HUES64 (cell line): ENCODE data around the gene HEG1.

Experiments used
- H3K27ac ChIP-seq: 2 replicates; pipeline ENCODE4 v1.7.0; 2013; ENCODE audit warnings: low read depth, low read length, inconsistent platforms
- H3K27me3 ChIP-seq: 2 replicates; pipeline ENCODE4 v1.6.1; 2013; ENCODE audit warnings: mild to moderate bottlenecking, low read length; ENCODE audit not compliant: insufficient read depth
- H3K36me3 ChIP-seq: 2 replicates; pipeline ENCODE4 v1.6.1; 2013; ENCODE audit warnings: mild to moderate bottlenecking, low read length; ENCODE audit not compliant: insufficient read depth
- H3K4me1 ChIP-seq: 2 replicates; pipeline ENCODE4 v1.6.1; 2013; ENCODE audit warnings: mild to moderate bottlenecking, low read length, moderate library complexity; ENCODE audit not compliant: insufficient read depth
- H3K4me3 ChIP-seq: 2 replicates; pipeline ENCODE4 v1.5.1; 2013; ENCODE audit warnings: mild to moderate bottlenecking, low read length, moderate library complexity
- H3K9ac ChIP-seq: 2 replicates; pipeline ENCODE4 v1.6.1; 2013; ENCODE audit warnings: mild to moderate bottlenecking, low read depth, low read length
- H3K9me3 ChIP-seq: 2 replicates; pipeline ENCODE4 v1.6.1; 2013; ENCODE audit warnings: low read depth, low read length; ENCODE audit not compliant: insufficient read depth
- WGBS: fragments of 150-250, 120-280 bp; methylation state at CpG from one replicate; pipeline ENCODE4 v1.1.7; 2013; ENCODE audit warnings: missing lambda C conversion rate; 5-methylcytosine and 5-hydroxymethylcytosine counted together

HEG1 gene

DNA sequence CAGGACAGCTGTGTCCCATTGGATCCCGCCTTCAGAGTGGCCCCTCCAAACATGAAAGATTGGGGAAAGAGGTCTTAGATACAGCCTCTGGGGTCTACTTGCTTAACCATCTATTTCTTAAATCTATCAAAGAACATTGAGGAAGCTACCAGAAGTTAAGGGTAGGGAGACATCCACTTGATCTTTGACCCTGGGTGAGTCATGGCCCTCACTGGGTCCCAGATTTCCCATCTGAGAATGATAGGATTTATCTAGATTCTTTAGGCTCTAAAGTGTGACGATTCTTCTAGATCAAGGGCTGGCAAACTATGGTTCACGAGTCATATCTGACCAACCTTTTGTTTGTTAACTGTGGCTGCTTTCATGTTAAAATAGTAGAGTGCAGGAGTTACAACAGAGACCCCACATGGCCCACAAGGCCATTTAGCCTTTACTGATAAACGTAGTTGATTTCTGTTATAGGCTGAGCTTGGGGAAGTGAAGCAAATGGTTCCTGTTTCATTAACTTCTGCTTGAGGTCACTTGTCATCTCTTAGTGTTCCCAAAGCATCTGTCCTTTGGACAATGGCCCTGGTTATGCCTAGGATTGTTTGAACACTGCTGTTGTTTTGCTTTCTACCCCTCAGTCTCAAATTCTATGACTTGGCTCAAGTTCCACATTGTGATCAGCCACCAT, 129.2 kb downstream of the HEG1 start:
- Histone ChIP-seq H3K4me1 (no peaks in the 10 kb centered on the region), H3K4me3 (no peak overlapping the region)
- WGBS: 89% methylated on average over 4 of the region's 4 CpGs

GRCh38 chr3:124924741-124925140, 131.1 kb downstream of the HEG1 start:
- H3K4me1 ChIP-seq: no peaks in the 10 kb centered on the region
- H3K9me3 ChIP-seq: no peaks in the 10 kb centered on the region
- H3K4me3 ChIP-seq: no peak overlapping the region
- H3K27me3 ChIP-seq: no peaks in the 10 kb centered on the region
- H3K9ac ChIP-seq: no peak overlapping the region
- no peaks in the 10 kb centered on the region for H3K36me3 ChIP-seq
- no peak overlapping the region for H3K27ac ChIP-seq
- 94% methylated on average over 2 of the region's 2 CpGs for WGBS

More for the DNA sequence above, 129.2 kb downstream of the HEG1 start:
- Histone ChIP-seq H3K9me3 (no peaks in the 10 kb centered on the region), H3K27ac (no peak overlapping the region), H3K27me3 (no peaks in the 10 kb centered on the region), H3K36me3 (no peaks in the 10 kb centered on the region), H3K9ac (no peak overlapping the region)

DNA sequence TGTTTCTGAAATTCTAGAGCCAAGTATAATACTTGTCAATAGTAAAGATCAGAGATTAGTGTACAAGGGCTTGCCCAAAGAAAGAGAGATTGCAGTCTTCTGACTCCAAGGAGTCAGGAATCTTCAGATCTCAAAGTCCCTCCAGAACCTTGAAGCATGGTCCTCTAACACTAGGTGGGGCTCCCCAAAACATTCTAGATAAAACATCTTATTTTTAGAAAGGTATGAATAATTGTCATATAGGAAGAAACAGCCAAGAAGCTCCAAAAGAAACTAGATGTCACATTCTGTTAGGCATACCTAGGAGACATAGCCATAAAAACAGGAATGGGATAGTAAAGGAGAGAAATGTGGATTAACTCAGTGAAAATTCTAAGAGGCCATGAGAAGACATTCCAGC, 132.0 kb downstream of the HEG1 start:
- Histone ChIP-seq H3K4me1 (no peaks in the 10 kb centered on the region), H3K9ac (no peak overlapping the region), H3K9me3 (no peaks in the 10 kb centered on the region), H3K36me3 (no peaks in the 10 kb centered on the region), H3K27ac (no peak overlapping the region), H3K4me3 (no peak overlapping the region), H3K27me3 (no peaks in the 10 kb centered on the region)

GRCh38 chr3:124920718-124921117, 135.1 kb downstream of the HEG1 start:
- Histone ChIP-seq H3K27ac (no peak overlapping the region), H3K36me3 (no peaks in the 10 kb centered on the region), H3K27me3 (no peaks in the 10 kb centered on the region), H3K4me3 (no peak overlapping the region), H3K9ac (no peak overlapping the region), H3K9me3 (no peaks in the 10 kb centered on the region), H3K4me1 (no peaks in the 10 kb centered on the region)
- 95% methylated on average over 4 of the region's 5 CpGs for WGBS

- no peak overlapping the region for H3K9ac ChIP-seq
Measured at GRCh38 chr3:124919756-124920155, 136.0 kb downstream of the HEG1 start.

GRCh38 chr3:124918524-124918923, 137.3 kb downstream of the HEG1 start:
- Histone ChIP-seq H3K9me3 (no peaks in the 10 kb centered on the region), H3K4me3 (no peak overlapping the region), H3K9ac (no peak overlapping the region), H3K36me3 (no peaks in the 10 kb centered on the region), H3K27ac (no peak overlapping the region), H3K27me3 (no peaks in the 10 kb centered on the region), H3K4me1 (no peaks in the 10 kb centered on the region)
- WGBS: 95% methylated on average over 2 of the region's 2 CpGs

More at GRCh38 chr3:124919756-124920155, 136.0 kb downstream of the HEG1 start:
- no peaks in the 10 kb centered on the region for H3K27me3 ChIP-seq
- no peaks in the 10 kb centered on the region for H3K36me3 ChIP-seq
- H3K4me3 ChIP-seq: no peak overlapping the region
- H3K4me1 ChIP-seq: no peaks in the 10 kb centered on the region
- no peak overlapping the region for H3K27ac ChIP-seq
- no peaks in the 10 kb centered on the region for H3K9me3 ChIP-seq
- WGBS: 78% methylated on average over 2 of the region's 2 CpGs

GRCh38 chr3:124916837-124917409, 138.9 kb downstream of the HEG1 start:
- no peak overlapping the region for H3K27ac ChIP-seq
- H3K4me1 ChIP-seq: no peaks in the 10 kb centered on the region
- no peak overlapping the region for H3K4me3 ChIP-seq
- 91% methylated on average over 8 of the region's 8 CpGs for WGBS
- no peaks in the 10 kb centered on the region for H3K36me3 ChIP-seq
- H3K27me3 ChIP-seq: no peaks in the 10 kb centered on the region
- no peaks in the 10 kb centered on the region for H3K9me3 ChIP-seq
- no peak overlapping the region for H3K9ac ChIP-seq
